ENCODE results near the gene WFDC2.
A peak's percentile ranks its signal among the peaks of the same experiment; 100 is the strongest.

WFDC2 gene

GRCh38 chr20:45440891-45441685, 28.5 kb upstream of the WFDC2 start:
- no peak overlapping the region for H3K4me3 ChIP-seq (ENCODE audit: low read depth, low read length)
- TF ChIP-seq, protein P1, sequence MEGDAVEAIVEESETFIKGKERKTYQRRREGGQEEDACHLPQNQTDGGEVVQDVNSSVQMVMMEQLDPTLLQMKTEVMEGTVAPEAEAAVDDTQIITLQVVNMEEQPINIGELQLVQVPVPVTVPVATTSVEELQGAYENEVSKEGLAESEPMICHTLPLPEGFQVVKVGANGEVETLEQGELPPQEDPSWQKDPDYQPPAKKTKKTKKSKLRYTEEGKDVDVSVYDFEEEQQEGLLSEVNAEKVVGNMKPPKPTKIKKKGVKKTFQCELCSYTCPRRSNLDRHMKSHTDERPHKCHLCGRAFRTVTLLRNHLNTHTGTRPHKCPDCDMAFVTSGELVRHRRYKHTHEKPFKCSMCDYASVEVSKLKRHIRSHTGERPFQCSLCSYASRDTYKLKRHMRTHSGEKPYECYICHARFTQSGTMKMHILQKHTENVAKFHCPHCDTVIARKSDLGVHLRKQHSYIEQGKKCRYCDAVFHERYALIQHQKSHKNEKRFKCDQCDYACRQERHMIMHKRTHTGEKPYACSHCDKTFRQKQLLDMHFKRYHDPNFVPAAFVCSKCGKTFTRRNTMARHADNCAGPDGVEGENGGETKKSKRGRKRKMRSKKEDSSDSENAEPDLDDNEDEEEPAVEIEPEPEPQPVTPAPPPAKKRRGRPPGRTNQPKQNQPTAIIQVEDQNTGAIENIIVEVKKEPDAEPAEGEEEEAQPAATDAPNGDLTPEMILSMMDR (IDR thresholded peaks at IDR 0.05; ENCODE audit: insufficient read depth, low read depth, low read length, missing control alignments) = no peak
- DNase-seq (ENCODE audit: low read depth) = no peak

DNA sequence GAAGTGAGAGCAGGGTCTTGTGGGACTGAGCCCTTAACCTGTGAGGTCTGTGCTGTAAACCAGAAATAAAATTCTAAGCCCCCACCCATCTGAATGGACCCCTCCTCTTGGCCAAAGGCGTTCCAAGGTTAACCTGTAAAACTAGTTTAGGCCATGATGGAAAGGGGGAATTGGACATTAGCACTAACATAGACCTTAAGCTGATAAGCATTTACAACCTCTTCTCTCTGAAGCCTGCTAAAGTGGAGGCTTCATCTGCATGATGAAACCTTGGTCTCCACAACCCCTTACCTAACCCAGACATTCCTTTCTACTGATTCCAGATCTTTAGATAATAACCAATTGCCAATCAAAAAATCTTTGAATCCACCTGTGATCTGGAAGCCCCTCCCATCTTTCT, 27.8 kb upstream of the WFDC2 start:
- H3K4me3 ChIP-seq (ENCODE audit: low read depth, low read length) = no peak overlapping the region
- DNase-seq (ENCODE audit: low read depth) = no peak
- TF ChIP-seq, protein P1 (IDR thresholded peaks at IDR 0.05; ENCODE audit: insufficient read depth, low read depth, low read length, missing control alignments) = no peak

GRCh38 chr20:45444050-45444449, 25.5 kb upstream of the WFDC2 start:
- no peak overlapping the region for H3K4me3 ChIP-seq (ENCODE audit: low read depth, low read length)
- DNase-seq (ENCODE audit: low read depth) = no peak
- TF ChIP-seq, protein P1 (IDR thresholded peaks at IDR 0.05; ENCODE audit: insufficient read depth, low read depth, low read length, missing control alignments) = no peak

GRCh38 chr20:45445805-45446562, 23.6 kb upstream of the WFDC2 start:
- DNase-seq (ENCODE audit: low read depth) = peak; percentile 47
- TF ChIP-seq, protein P1 (IDR thresholded peaks at IDR 0.05; ENCODE audit: insufficient read depth, low read depth, low read length, missing control alignments) = peak; percentile 75
- H3K4me3 ChIP-seq (ENCODE audit: low read depth, low read length) = no peak overlapping the region

DNA sequence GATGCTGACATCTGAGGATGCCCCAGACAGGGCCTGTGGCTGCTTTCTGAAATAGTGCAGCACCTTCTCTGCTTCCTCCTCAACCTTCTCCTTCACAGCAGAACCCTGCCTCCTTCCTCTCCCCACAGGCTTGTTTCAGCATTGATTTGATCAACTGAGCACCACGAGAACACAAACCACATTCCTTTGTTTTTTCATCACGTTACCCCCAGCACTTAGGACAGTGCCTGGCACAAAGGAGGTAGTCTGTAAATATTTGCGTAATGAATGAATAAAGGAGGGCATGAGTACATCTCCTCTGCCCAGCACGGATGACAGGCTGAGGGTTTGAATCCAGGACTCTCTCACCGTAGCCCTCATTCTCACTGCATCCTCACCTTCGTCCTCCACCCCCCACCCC, 21.3 kb upstream of the WFDC2 start:
- DNase-seq (ENCODE audit: low read depth) = no peak

DNA sequence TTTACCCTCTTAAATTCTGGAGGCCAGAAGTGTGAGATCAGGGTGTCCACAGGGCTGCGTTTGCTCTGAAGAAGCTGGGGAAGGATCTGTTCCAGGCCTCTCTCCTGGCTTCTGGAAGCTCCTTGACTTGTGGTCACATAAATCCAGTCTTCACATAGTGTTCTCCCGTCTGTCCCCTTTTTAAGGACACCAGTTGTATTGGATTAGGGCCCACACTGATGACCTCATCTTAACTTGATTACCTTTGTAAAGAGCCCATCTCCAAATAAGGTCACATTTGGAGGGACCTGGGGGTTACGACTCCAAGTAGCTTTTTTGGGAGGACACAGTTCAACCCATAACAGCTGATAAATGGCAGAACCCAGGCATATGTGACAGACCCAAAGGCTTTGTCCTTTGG, 20.0 kb upstream of the WFDC2 start:
- no peak for DNase-seq (ENCODE audit: low read depth)
- TF ChIP-seq, protein P1 (IDR thresholded peaks at IDR 0.05; ENCODE audit: insufficient read depth, low read depth, low read length, missing control alignments) = no peak
- no peak overlapping the region for H3K4me3 ChIP-seq (ENCODE audit: low read depth, low read length)

More for the DNA sequence above, 21.3 kb upstream of the WFDC2 start:
- TF ChIP-seq, protein P1 (IDR thresholded peaks at IDR 0.05; ENCODE audit: insufficient read depth, low read depth, low read length, missing control alignments) = no peak
- no peak overlapping the region for H3K4me3 ChIP-seq (ENCODE audit: low read depth, low read length)

All from GM12865 (cell line).